ENCODE results near the gene TRIM45.

Gene TRIM45

GRCh38 chr1:117098287-117098890 lies 23.2 kb downstream of the TRIM45 start:
- DNase-seq = no peak

GRCh38 chr1:117097443-117097842 lies 24.1 kb downstream of the TRIM45 start:
- DNase-seq = no peak

GRCh38 chr1:117096951-117097408 lies 24.6 kb downstream of the TRIM45 start:
- DNase-seq = no peak

- no peak for DNase-seq
Observed at GRCh38 chr1:117094841-117095604, 26.5 kb downstream of the TRIM45 start.

- peak; percentile 65 for DNase-seq
Observed at GRCh38 chr1:117093870-117094621, 27.5 kb downstream of the TRIM45 start.

- no peak for DNase-seq
Observed at GRCh38 chr1:117093091-117093534, 28.4 kb downstream of the TRIM45 start.

GRCh38 chr1:117092594-117092993 lies 29.0 kb downstream of the TRIM45 start:
- DNase-seq = no peak

- no peak for DNase-seq
Observed at GRCh38 chr1:117089996-117090395, 31.6 kb downstream of the TRIM45 start.

- no peak for DNase-seq
Observed at GRCh38 chr1:117087686-117088085, 33.9 kb downstream of the TRIM45 start.

GRCh38 chr1:117084231-117084630 lies 37.3 kb downstream of the TRIM45 start:
- no peak for DNase-seq

- DNase-seq = no peak
Observed at GRCh38 chr1:117079737-117080136, 41.8 kb downstream of the TRIM45 start.

GRCh38 chr1:117077267-117077666 lies 44.3 kb downstream of the TRIM45 start:
- no peak for DNase-seq

GRCh38 chr1:117076648-117077047 lies 44.9 kb downstream of the TRIM45 start:
- DNase-seq = no peak

GRCh38 chr1:117070124-117070523 lies 51.4 kb downstream of the TRIM45 start:
- no peak for DNase-seq

GRCh38 chr1:117069220-117069844 lies 52.2 kb downstream of the TRIM45 start:
- no peak for DNase-seq

GRCh38 chr1:117068580-117068979 lies 53.0 kb downstream of the TRIM45 start:
- no peak for DNase-seq

GRCh38 chr1:117067533-117068370 lies 53.8 kb downstream of the TRIM45 start:
- peak; percentile 76 for DNase-seq

GRCh38 chr1:117066367-117066766 lies 55.2 kb downstream of the TRIM45 start:
- no peak for DNase-seq

- DNase-seq = peak; percentile 23
Observed at GRCh38 chr1:117061986-117062415, 59.5 kb downstream of the TRIM45 start.
